Aortic smooth muscle cell (primary cell): ENCODE data around the gene GKAP1. TPM values are rescaled to one million over a fixed set of nuclear protein-coding genes. Genes with fewer than 3 reads are reported as not detected.

Experiments used
- total RNA-seq: library from RNA; depleted of rRNA; stranded (reverse); fragments of >200 nt; gene quantifications from 2 replicates; pipeline ENCODE4 v1.2.3, GENCODE V29; 2014

Gene GKAP1
- 0.26 and 0.44 TPM in 2 replicates for total RNA-seq

GRCh38 chr9:83817356-83818278 lies at the start of gene GKAP1:
Gene GKAP1, minus strand, starts transcription at chr9:83817769. Its CDS starts 11,252 bp downstream, at chr9:83806517.

GRCh38 chr9:83707768-83708514 lies 109.6 kb downstream of the GKAP1 start, which contains the start of gene UBQLN1:
Gene UBQLN1, minus strand, starts transcription at chr9:83707958. Its CDS starts 279 bp downstream, at chr9:83707679.

Other genes with a start within 250 kb of the GKAP1 start
- 8.7 and 9.9 TPM in 2 replicates for gene IDNK, start 194.6 kb downstream of the GKAP1 start, total RNA-seq
- gene UBQLN1, start 109.8 kb downstream of the GKAP1 start, total RNA-seq, result 103 and 118 TPM in 2 replicates
- 3.4 and 3.9 TPM in 2 replicates for gene KIF27, start 103.7 kb upstream of the GKAP1 start, total RNA-seq
- 542 and 570 TPM in 2 replicates for gene HNRNPK, start 162.4 kb upstream of the GKAP1 start, total RNA-seq
- gene RMI1, start 163.0 kb upstream of the GKAP1 start, total RNA-seq, result 5.8 and 6.3 TPM in 2 replicates